ENCODE results near the gene MCU. TPM values are rescaled to one million over a fixed set of nuclear protein-coding genes. Genes with fewer than 3 reads are reported as not detected.

The MCU gene
- total RNA-seq, 4 donors from 2014 or later: 17.6 to 24.9 (median 20.3) TPM

DNA sequence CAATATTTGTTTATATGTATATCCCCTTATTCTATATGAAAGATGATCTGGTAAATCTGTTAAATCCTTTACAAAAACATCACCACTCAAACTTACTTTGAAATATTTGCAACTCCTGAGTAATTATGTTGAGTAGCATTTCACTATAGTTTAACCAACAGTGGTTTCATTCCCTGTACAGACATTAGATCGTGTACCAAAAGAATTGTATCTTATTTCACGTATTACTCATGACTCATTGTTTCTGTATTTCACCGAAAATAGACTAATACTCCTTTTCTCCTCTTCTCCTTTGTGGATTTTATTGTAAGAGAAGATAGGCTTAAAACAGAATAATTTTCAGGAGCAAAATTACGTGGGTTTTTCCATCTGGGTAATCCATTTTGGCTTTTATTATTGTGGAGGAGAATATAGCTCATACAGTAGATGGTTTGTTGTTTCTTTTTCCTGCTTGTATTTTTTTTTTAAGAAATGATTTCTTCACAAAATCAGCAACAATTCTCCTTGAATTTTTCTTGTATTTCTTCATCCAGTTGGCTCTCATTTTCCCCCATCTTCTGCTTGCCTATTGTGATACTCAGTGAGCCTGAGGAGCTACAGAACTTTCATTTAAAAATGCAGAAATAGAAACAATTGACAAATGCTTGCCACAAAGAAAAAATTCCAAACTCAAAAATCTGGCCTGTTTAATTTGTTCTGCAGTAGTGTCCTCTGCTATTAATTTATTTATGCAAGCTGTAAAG lies 111.0 kb downstream of the MCU start:
- Histone ChIP-seq H3K36me3 (no peaks in the 10 kb centered on the region), H3K4me3 (peak overlapping the region in 1 of 2 donors; percentile 5), H3K9me3 (no peaks in the 10 kb centered on the region), H3K27ac (peak overlapping the region in 2 of 4 donors; percentile 48 to 49), H3K27me3 (no peaks in the 10 kb centered on the region), H3K4me1 (peaks cover 0 to 18% (median 3%) of the 10 kb centered on the region in 3 donors)
- ATAC-seq: no peak
- WGBS, 2 donors (ENCODE audit: low coverage in 1 of 2): 4 to 5% methylated on average over 3 to 4 of the region's 4 CpGs
- TF ChIP-seq CTCF (IDR thresholded peaks at IDR 0.05): no peak
- no peak for TF ChIP-seq EP300 (IDR thresholded peaks at IDR 0.05)
- TF ChIP-seq POLR2A (IDR thresholded peaks at IDR 0.05): no peak
- no peak for TF ChIP-seq POLR2AphosphoS5 (IDR thresholded peaks at IDR 0.05)

DNA sequence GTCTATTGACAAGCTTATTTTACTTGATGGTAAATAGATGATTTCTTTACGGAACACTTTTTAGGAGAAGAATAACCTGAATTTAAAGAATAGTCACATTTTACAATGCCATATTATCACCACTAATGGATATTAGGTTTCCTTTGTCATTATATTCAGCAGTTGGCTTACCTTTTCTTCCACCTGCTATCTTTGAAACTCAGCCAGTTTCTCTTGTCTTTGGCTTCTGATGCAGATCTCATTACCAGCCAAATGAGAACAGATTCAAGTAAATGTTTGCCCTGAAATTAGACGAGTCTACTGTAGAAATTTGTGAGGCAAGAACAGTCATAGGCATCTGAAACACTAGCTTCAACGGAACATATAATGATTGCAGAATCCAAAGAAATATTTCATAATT lies 116.1 kb downstream of the MCU start:
- Histone ChIP-seq H3K27ac (no peak overlapping the region), H3K36me3 (no peaks in the 10 kb centered on the region), H3K9me3 (no peaks in the 10 kb centered on the region), H3K4me1 (peaks cover 0 to 12% (median 3%) of the 10 kb centered on the region in 3 donors), H3K4me3 (no peak overlapping the region), H3K27me3 (no peaks in the 10 kb centered on the region)
- no peak for ATAC-seq
- no peak for TF ChIP-seq POLR2AphosphoS5 (IDR thresholded peaks at IDR 0.05)
- TF ChIP-seq POLR2A (IDR thresholded peaks at IDR 0.05): no peak
- no peak for TF ChIP-seq CTCF (IDR thresholded peaks at IDR 0.05)
- no peak for TF ChIP-seq EP300 (IDR thresholded peaks at IDR 0.05)
- WGBS, 2 donors (ENCODE audit: low coverage in 1 of 2): 87 to 89% methylated on average over 3 of the region's 3 CpGs

GRCh38 chr10:72809006-72809405 lies 117.1 kb downstream of the MCU start:
- ATAC-seq: no peak
- no peak overlapping the region for H3K4me3 ChIP-seq
- 67 to 78% methylated on average over 1 of the region's 1 CpG for WGBS, 2 donors (ENCODE audit: low coverage in 1 of 2)
- H3K36me3 ChIP-seq: no peaks in the 10 kb centered on the region
- no peak overlapping the region for H3K27ac ChIP-seq
- peaks cover 0 to 8% (median 0%) of the 10 kb centered on the region in 3 donors for H3K4me1 ChIP-seq
- TF ChIP-seq CTCF (IDR thresholded peaks at IDR 0.05) (no peak), POLR2A (IDR thresholded peaks at IDR 0.05) (no peak), POLR2AphosphoS5 (IDR thresholded peaks at IDR 0.05) (no peak), EP300 (IDR thresholded peaks at IDR 0.05) (no peak)
- no peaks in the 10 kb centered on the region for H3K9me3 ChIP-seq
- H3K27me3 ChIP-seq: no peaks in the 10 kb centered on the region

DNA sequence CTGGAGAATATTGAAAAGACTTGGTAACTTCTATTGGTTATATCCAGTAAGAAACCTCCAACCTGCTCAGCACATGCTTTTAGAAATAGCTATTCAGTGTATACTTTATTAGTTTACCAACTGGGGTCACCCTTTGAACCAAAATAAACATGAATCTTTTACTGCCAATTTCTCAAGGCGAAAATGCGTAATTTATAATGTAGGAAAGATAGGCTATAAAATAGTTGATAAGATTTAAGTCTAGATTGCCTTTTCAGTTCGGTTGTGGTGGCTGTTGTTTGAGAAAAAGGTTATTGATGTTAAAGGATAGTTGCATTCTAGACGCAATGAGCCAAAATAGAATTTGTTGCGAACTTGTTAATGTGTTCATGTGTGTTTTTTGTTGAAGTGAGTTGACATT lies 119.0 kb downstream of the MCU start:
- peaks cover 0 to 13% (median 0%) of the 10 kb centered on the region in 3 donors for H3K4me1 ChIP-seq
- no peak overlapping the region for H3K27ac ChIP-seq
- H3K36me3 ChIP-seq: no peaks in the 10 kb centered on the region
- TF ChIP-seq POLR2A (IDR thresholded peaks at IDR 0.05): no peak
- H3K9me3 ChIP-seq: no peaks in the 10 kb centered on the region
- ATAC-seq: no peak
- H3K27me3 ChIP-seq: no peaks in the 10 kb centered on the region
- 73 to 80% methylated on average over 5 of the region's 5 CpGs for WGBS, 2 donors (ENCODE audit: low coverage in 1 of 2)
- H3K4me3 ChIP-seq: no peak overlapping the region

GRCh38 chr10:72812415-72812752 lies 120.4 kb downstream of the MCU start:
- H3K36me3 ChIP-seq: no peaks in the 10 kb centered on the region
- H3K9me3 ChIP-seq: no peaks in the 10 kb centered on the region
- TF ChIP-seq POLR2AphosphoS5 (IDR thresholded peaks at IDR 0.05) (no peak), POLR2A (IDR thresholded peaks at IDR 0.05) (no peak), CTCF (IDR thresholded peaks at IDR 0.05) (no peak), EP300 (IDR thresholded peaks at IDR 0.05) (no peak)
- no peak overlapping the region for H3K27ac ChIP-seq
- no peak overlapping the region for H3K4me3 ChIP-seq
- H3K27me3 ChIP-seq: no peaks in the 10 kb centered on the region
- no peak for ATAC-seq
- 80 to 100% methylated on average over 1 of the region's 1 CpG for WGBS, 2 donors (ENCODE audit: low coverage in 1 of 2)
- H3K4me1 ChIP-seq: peaks cover 0 to 13% (median 0%) of the 10 kb centered on the region in 3 donors

Measured in gastroesophageal sphincter (tissue), 4 donors.